Lower leg skin (tissue), 4 donors: ENCODE results near the gene MTTP. TPM values are rescaled to one million over a fixed set of nuclear protein-coding genes. Genes with fewer than 3 reads are reported as not detected.

ENCODE experiments used
- DNase-seq, 2 donors: peaks; one replicate each; pipeline ENCODE4 v3.0.0-alpha.2; 2019; ENCODE audit warnings: low spot score in 2 of 2
- H3K4me3 ChIP-seq: fragments of 200-600 bp; sonication (generic); 2 replicates; pipeline ENCODE4 v1.5.1; 2017; ENCODE audit warnings: mild to moderate bottlenecking, low read depth; ENCODE audit not compliant: poor library complexity, severe bottlenecking
- POLR2A ChIP-seq, 2 donors: fragments of 450-650 bp; IDR thresholded peaks; one replicate each; pipeline ENCODE4 v1.6.1; 2016 to 2017; ENCODE audit warnings: antibody characterized with exemption in 2 of 2, mild to moderate bottlenecking in 1 of 2, moderate library complexity in 1 of 2
- WGBS, 2 donors: methylation state at CpG; one replicate each; pipeline ENCODE4 v1.1.5; 2018; 5-methylcytosine and 5-hydroxymethylcytosine counted together
- intact Hi-C: fragments of 100-400 bp; cut with DNase I; formaldehyde crosslinking; loops from one replicate; pipeline ENCODE4 v1.15.0; 2023; ENCODE audit warnings: low total_unique reads
- total RNA-seq, 4 donors: library from RNA; depleted of rRNA; stranded (reverse); fragments of >200 nt; gene quantifications; one replicate each; pipeline ENCODE4 v1.1.0, GENCODE V29; 2016
- TF ChIP-seq, protein P1 (sequence below), 3 donors: fragments of 450-650 bp; IDR thresholded peaks; one replicate each; pipeline ENCODE4 v1.5.1; 2016; ENCODE audit warnings: antibody characterized with exemption in 3 of 3, mild to moderate bottlenecking in 3 of 3, moderate library complexity in 2 of 3

The MTTP gene
- total RNA-seq, 4 donors from 2014 or later, result 0.26 to 0.47 TPM; not detected in 2

GRCh38 chr4:99664716-99665115 lies 90.1 kb downstream of the MTTP start:
- no peak overlapping the region for H3K4me3 ChIP-seq
- intact Hi-C loops, result no loop called here

GRCh38 chr4:99665983-99666382 lies 91.4 kb downstream of the MTTP start:
- intact Hi-C loops, result no loop called here
- whole genome bisulfite sequencing, 2 donors, result 87 to 88% methylated on average over 1 of the region's 1 CpG
- no peak for DNase-seq
- TF ChIP-seq, protein P1, sequence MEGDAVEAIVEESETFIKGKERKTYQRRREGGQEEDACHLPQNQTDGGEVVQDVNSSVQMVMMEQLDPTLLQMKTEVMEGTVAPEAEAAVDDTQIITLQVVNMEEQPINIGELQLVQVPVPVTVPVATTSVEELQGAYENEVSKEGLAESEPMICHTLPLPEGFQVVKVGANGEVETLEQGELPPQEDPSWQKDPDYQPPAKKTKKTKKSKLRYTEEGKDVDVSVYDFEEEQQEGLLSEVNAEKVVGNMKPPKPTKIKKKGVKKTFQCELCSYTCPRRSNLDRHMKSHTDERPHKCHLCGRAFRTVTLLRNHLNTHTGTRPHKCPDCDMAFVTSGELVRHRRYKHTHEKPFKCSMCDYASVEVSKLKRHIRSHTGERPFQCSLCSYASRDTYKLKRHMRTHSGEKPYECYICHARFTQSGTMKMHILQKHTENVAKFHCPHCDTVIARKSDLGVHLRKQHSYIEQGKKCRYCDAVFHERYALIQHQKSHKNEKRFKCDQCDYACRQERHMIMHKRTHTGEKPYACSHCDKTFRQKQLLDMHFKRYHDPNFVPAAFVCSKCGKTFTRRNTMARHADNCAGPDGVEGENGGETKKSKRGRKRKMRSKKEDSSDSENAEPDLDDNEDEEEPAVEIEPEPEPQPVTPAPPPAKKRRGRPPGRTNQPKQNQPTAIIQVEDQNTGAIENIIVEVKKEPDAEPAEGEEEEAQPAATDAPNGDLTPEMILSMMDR (IDR thresholded peaks at IDR 0.05), result no peak
- no peak for TF ChIP-seq POLR2A (IDR thresholded peaks at IDR 0.05)
- H3K4me3 ChIP-seq, result no peak overlapping the region

More at GRCh38 chr4:99664716-99665115, 90.1 kb downstream of the MTTP start:
- TF ChIP-seq, protein P1 (IDR thresholded peaks at IDR 0.05), result no peak
- TF ChIP-seq POLR2A (IDR thresholded peaks at IDR 0.05), result no peak
- DNase-seq, result no peak

GRCh38 chr4:99668472-99668871 lies 93.8 kb downstream of the MTTP start:
- H3K4me3 ChIP-seq, result no peak overlapping the region
- intact Hi-C loops, result no loop called here
- TF ChIP-seq POLR2A (IDR thresholded peaks at IDR 0.05), result no peak
- TF ChIP-seq, protein P1 (IDR thresholded peaks at IDR 0.05), result no peak
- no peak for DNase-seq
- WGBS, 2 donors, result 80 to 96% methylated on average over 1 of the region's 1 CpG

DNA sequence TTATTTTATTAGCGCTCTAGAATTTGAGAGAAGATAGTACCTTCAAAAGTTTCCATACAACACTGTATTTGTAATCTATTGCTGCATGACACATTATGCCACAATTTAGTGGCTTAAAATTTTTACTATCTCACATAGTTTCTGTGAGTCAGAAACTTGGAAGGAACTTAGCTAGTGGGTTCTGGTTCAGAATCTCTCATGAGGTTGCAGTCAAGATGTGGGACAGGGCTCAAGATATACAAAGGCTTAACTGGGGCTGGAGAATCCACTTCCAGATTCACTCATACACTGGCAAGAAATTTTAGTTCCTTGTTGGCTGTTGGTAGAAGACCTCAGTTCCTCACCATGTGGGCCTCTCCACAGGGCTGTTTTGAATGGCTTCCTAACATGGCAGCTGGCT lies 94.5 kb downstream of the MTTP start:
- TF ChIP-seq POLR2A (IDR thresholded peaks at IDR 0.05), result no peak
- TF ChIP-seq, protein P1 (IDR thresholded peaks at IDR 0.05), result no peak
- intact Hi-C loops, result no loop called here
- 96 to 100% methylated on average over 1 of the region's 1 CpG for WGBS, 2 donors
- no peak for DNase-seq
- H3K4me3 ChIP-seq, result no peak overlapping the region

GRCh38 chr4:99670409-99671073 lies 95.9 kb downstream of the MTTP start:
- DNase-seq, result no peak
- intact Hi-C loops, result no loop called here
- H3K4me3 ChIP-seq, result no peak overlapping the region
- TF ChIP-seq, protein P1 (IDR thresholded peaks at IDR 0.05), result no peak
- no peak for TF ChIP-seq POLR2A (IDR thresholded peaks at IDR 0.05)
- WGBS, 2 donors, result 54 to 69% methylated on average over 5 of the region's 5 CpGs

Other genes with a start within 250 kb of the MTTP start
- gene ADH1C, start 222.1 kb upstream of the MTTP start, total RNA-seq, result 1 to 10 TPM in 1 of 4 donors, under 1 TPM in 1, not detected in 2; 0.68 to 1.2 TPM
- gene ADH7, start 139.5 kb upstream of the MTTP start, total RNA-seq, result under 1 TPM in 3 of 4 donors, not detected in 1; 0.34 to 0.83 (median 0.52) TPM
- not detected for gene C4orf17, start 63.8 kb upstream of the MTTP start, total RNA-seq
- 1 to 10 TPM; 1.3 to 9.0 (median 4.7) TPM for gene TRMT10A, start 10.8 kb upstream of the MTTP start, total RNA-seq
- gene C4orf54, start 83.0 kb downstream of the MTTP start, total RNA-seq, result under 1 TPM in 1 of 4 donors, not detected in 3; 0.06 TPM
- gene DAPP1, start 242.0 kb downstream of the MTTP start, total RNA-seq, result 10 to 100 TPM; 24.5 to 37.7 (median 34.2) TPM